GM18858 (cell line): Measurements from ENCODE around the gene ANKS1B.
A peak's percentile ranks its signal among the peaks of the same experiment; 100 is the strongest.

Experiments used
- ATAC-seq: cut with Tn5 transposase; IDR thresholded peaks from one replicate; pipeline ENCODE4 v1.9.1; 2021; ENCODE audit not compliant: unreplicated experiment

Gene ANKS1B

DNA sequence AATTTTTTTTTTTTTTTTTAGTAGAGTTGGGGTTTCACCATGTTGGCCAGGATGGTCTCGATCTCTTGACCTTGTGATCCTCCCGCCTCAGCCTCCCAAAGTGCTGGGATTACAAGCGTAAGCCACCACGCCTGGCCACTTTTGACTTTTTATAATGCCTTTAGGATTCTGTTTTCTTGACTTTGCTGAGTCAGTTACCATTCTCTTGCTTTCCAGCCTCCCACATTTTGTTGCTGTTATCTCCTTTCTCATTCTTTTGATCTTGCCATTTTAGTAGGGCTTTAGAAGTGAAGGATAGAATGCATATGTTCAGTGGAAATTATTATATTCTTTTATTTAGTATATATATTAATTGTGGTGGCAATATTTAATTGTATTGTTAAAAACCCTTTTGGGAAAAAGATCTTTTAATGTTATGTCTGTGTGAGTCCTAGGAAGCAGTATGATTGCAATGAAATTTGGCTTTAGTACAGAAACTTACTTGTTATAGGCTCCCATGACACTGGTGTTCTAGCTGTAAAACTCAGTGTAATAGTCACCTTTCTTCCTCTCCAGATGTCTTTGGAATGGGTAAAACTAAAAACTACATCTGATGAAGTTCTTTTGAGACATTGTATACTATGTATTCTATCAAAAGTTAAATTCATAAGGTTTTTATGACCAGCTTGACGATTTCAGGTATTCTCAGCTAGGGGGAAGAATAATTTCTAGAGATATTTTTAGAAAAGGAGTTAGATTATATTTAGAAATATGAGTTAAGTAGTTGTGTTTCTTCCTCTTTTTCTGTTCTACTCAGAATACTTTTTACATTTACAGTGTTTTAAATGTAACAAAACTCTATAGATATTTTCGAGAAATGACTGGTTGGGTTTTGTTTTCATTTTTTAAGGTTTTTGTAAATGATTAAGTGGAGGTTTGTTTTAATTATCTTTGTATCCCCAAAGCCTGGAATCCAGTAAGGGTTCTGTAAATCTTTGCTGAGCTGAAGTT lies 1264.9 kb downstream of the ANKS1B start:
- no peak for ATAC-seq

- no peak for ATAC-seq
Observed at GRCh38 chr12:98714426-98714825, 1270.3 kb downstream of the ANKS1B start.

DNA sequence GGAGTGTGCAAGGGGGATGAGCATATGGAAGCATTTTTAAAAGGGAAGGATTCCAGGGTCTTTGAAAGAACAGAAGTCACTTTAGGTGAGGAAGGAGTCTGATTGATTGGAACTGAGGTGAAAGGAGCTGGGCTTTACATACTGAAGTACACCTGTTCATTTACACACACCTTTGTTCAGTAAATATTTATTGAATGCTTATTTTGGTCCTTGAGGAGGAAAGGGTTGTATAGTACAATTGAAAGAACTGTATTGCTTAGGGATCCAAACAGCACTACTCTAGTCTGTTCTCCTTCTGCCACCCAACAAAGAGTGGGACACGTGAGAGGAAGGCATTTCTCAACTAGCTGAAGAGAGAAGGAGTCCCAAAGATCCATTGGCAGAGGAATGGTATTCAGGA lies 1275.7 kb downstream of the ANKS1B start:
- ATAC-seq, result no peak

GRCh38 chr12:98701166-98701565 lies 1283.6 kb downstream of the ANKS1B start:
- ATAC-seq, result no peak

DNA sequence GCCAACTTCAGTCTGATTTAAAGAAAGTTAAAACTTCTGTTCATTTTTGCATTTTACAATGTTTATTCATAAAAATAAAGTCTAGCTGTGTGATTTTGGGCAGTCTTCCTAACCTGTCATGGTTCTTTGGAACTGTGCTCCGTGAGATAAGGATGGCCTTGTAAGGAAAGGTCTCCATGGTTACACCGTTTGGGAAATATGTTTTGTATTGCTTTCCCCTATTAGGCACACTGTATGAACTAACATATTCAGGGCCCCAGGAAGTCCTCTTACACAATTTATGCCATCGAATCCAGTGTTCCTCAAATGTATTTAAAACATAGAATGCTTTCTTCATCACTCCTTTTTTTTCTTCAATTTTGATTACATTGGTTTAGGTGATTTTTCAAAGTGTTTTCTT lies 1285.2 kb downstream of the ANKS1B start:
- no peak for ATAC-seq

DNA sequence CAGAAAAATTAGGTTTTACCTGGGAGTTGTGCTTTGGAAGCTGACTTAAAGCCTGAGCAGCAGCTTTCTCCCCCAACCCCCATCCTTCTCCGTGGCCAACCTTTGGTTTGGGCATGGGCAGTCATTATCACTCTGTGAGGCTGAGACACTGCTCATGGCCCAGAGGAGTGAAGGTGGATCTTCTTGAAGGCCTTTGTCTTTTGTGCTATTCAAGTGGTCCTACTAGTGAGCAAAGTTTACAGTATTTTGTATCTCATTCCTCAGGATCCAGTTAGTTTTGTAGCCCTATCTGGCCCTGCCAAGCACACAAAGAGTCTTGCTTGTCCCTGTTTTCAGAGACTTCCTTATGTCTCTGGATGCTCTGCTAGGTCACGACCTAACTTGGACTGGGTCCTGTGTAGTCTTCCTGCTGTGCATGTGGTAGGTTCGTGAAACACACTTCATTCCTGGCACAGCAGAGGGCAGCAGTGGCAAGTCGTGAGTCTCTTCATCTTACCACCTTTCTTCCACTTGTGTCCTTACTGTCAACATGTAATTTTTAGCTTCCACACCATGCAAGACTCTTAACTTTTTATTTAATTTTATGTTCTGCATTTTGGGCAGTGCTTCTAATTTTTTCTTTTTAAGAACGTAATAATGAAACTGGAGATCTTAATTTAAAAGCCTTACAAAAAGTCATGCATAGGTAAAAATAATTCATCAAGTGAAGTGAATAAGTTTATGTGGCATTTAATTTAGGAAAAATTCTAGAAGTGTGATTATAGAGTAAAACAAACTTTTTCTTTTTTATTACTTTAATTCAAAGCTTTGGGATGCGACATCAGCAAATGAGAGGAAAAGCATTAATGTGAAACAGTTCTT lies 1285.9 kb downstream of the ANKS1B start:
- ATAC-seq, result peak; percentile 76

GRCh38 chr12:98697209-98697608 lies 1287.5 kb downstream of the ANKS1B start:
- no peak for ATAC-seq

DNA sequence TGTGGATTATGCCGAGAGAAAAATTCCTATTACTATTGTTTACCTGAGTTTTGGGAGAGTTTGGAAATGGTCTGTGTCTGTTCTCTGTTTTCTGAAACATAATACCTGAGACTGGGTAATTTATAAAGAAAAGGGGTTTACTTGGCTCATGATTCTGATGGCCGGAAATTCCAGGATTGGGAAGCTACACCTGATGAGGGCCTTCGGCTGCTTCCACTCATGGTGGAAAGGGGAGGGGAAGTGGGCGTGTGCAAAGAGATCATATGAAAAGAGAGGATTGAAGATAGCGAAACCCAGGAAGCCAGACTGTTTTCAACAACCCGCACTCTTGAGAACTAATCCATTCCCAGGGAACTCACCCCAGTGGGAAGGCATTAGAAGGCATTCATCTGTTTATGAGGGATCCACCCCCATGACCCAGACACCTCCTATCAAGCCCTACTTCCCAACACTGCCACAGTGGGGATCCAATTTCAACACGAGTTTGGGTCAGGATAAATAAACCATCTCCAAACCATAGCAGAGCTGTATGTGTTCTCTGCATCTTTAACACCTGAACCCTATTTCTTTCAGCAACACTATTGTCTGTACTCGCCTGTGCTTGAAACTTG lies 1288.6 kb downstream of the ANKS1B start:
- ATAC-seq, result no peak

- no peak for ATAC-seq
Observed at GRCh38 chr12:98691351-98691750, 1293.4 kb downstream of the ANKS1B start.

GRCh38 chr12:98686603-98687002 lies 1298.1 kb downstream of the ANKS1B start:
- no peak for ATAC-seq
